Subcutaneous adipose tissue (tissue), 4 donors: ENCODE measurements around the gene MAPK10. TPM values are rescaled to one million over a fixed set of nuclear protein-coding genes. Genes with fewer than 3 reads are reported as not detected.

Source experiments
- CTCF ChIP-seq: fragments of 450-650 bp; IDR thresholded peaks from one replicate; pipeline ENCODE4 v1.5.1; 2016; ENCODE audit warnings: low read depth, mild to moderate bottlenecking, control low read depth, antibody characterized with exemption, moderate library complexity
- total RNA-seq, 4 donors: library from RNA; depleted of rRNA; stranded (reverse); fragments of >200 nt; gene quantifications; one replicate each; pipeline ENCODE4 v1.1.0, GENCODE V29; 2016

Gene MAPK10
- total RNA-seq, 4 donors from 2014 or later, result 12.9 to 61.6 (median 34.8) TPM

- no peak for TF ChIP-seq CTCF
Observed at GRCh38 chr4:86269354-86269753, 90.5 kb downstream of the MAPK10 start.

- no peak for TF ChIP-seq CTCF
Observed at GRCh38 chr4:86264241-86264640, 95.6 kb downstream of the MAPK10 start.

- TF ChIP-seq CTCF, result no peak
Observed at GRCh38 chr4:86261636-86262035, 98.2 kb downstream of the MAPK10 start.

GRCh38 chr4:86256086-86256485 lies 103.8 kb downstream of the MAPK10 start:
- TF ChIP-seq CTCF, result no peak

GRCh38 chr4:86250619-86251018 lies 109.2 kb downstream of the MAPK10 start:
- no peak for TF ChIP-seq CTCF

GRCh38 chr4:86250006-86250405 lies 109.8 kb downstream of the MAPK10 start:
- TF ChIP-seq CTCF, result no peak

GRCh38 chr4:86249074-86249473 lies 110.8 kb downstream of the MAPK10 start:
- TF ChIP-seq CTCF, result no peak

- no peak for TF ChIP-seq CTCF
Observed at GRCh38 chr4:86247906-86248305, 111.9 kb downstream of the MAPK10 start.
